CD8-positive, alpha-beta memory T cell (primary cell): ENCODE results near the gene TNRC6C. TPM values are rescaled to one million over a fixed set of nuclear protein-coding genes. Genes with fewer than 3 reads are reported as not detected.

Experiments used
- CTCF ChIA-PET: fragments of 350-600 bp; sonication (Branson Sonifier 250); formaldehyde crosslinking; loops from one replicate; lab custom pipeline; 2021; ENCODE audit warnings: antibody characterized with exemption; lab: Charles Lee
- POLR2A ChIA-PET: fragments of 350-600 bp; sonication (Branson Sonifier 250); formaldehyde crosslinking; loops from one replicate; lab custom pipeline; 2021; ENCODE audit warnings: antibody characterized with exemption; lab: Charles Lee
- DNase-seq, 5 donors: peaks; one replicate each; pipeline versions ENCODE4 v3.0.0 to v3.0.0-alpha.2; 2020 to 2022; ENCODE audit warnings: mixed read lengths in 1 of 5
- H3K27ac ChIP-seq: one replicate; pipeline ENCODE4 v1.7.0; 2013; ENCODE audit warnings: low read depth, mild to moderate bottlenecking, low read length, moderate library complexity
- H3K27me3 ChIP-seq: 2 replicates; pipeline ENCODE4 v1.7.0; 2013; ENCODE audit warnings: low read length, mild to moderate bottlenecking; ENCODE audit not compliant: insufficient read depth, poor library complexity, severe bottlenecking
- H3K36me3 ChIP-seq: 2 replicates; pipeline ENCODE4 v1.7.0; 2013; ENCODE audit warnings: mild to moderate bottlenecking, low read length, moderate library complexity; ENCODE audit not compliant: insufficient read depth
- H3K4me1 ChIP-seq: 2 replicates; pipeline ENCODE4 v1.7.0; 2013; ENCODE audit warnings: mild to moderate bottlenecking, low read length, moderate library complexity; ENCODE audit not compliant: insufficient read depth
- H3K4me3 ChIP-seq: 2 replicates; pipeline ENCODE4 v1.7.0; 2013; ENCODE audit warnings: mild to moderate bottlenecking, low read length
- H3K9me3 ChIP-seq: 2 replicates; pipeline ENCODE4 v1.7.0; 2013; ENCODE audit warnings: mild to moderate bottlenecking, low read length
- H3K27ac Mint-ChIP-seq, 8 donors: one replicate each; pipeline ENCODE4 v1.8.0; 2020 to 2021; ENCODE audit warnings: mixed read lengths in 8 of 8, mild to moderate bottlenecking in 6 of 8, inconsistent platforms in 3 of 8, moderate library complexity in 3 of 8
- H3K27me3 Mint-ChIP-seq, 2 donors: one replicate each; pipeline ENCODE4 v1.8.0; 2020 to 2021; ENCODE audit warnings: mixed read lengths in 2 of 2, mild to moderate bottlenecking in 1 of 2, moderate library complexity in 1 of 2
- H3K36me3 Mint-ChIP-seq, 3 donors: one replicate each; pipeline ENCODE4 v1.8.0; 2020 to 2021; ENCODE audit warnings: mixed read lengths in 3 of 3, inconsistent platforms in 1 of 3, mild to moderate bottlenecking in 1 of 3
- H3K4me1 Mint-ChIP-seq, 3 donors: one replicate each; pipeline ENCODE4 v1.8.0; 2020 to 2021; ENCODE audit warnings: mixed read lengths in 3 of 3, inconsistent platforms in 1 of 3, mild to moderate bottlenecking in 1 of 3
- H3K4me3 Mint-ChIP-seq, 7 donors: one replicate each; pipeline ENCODE4 v1.8.0; 2020 to 2021; ENCODE audit warnings: mixed read lengths in 7 of 7, mild to moderate bottlenecking in 6 of 7, moderate library complexity in 4 of 7, inconsistent platforms in 2 of 7
- H3K9me3 Mint-ChIP-seq, 5 donors: one replicate each; pipeline ENCODE4 v1.8.0; 2020 to 2022; ENCODE audit warnings: mixed read lengths in 5 of 5, mild to moderate bottlenecking in 3 of 5, moderate library complexity in 2 of 5, inconsistent platforms in 1 of 5
- polyA plus RNA-seq: library from polyadenylated mRNA; unstranded; fragments of 300-500 nt; fragmentation: Illumina TruSeq; gene quantifications from one replicate; pipeline ENCODE4 v1.2.3, GENCODE V29; 2021
- total RNA-seq, 2 experiments: library from RNA; stranded (reverse); gene quantifications; one replicate each; pipeline ENCODE4 v1.2.3, GENCODE V29; 2021

Gene TNRC6C
- total RNA-seq (10 to 100 TPM; 25.9 to 28.1 TPM), polyA plus RNA-seq (7.4 TPM)

- Histone ChIP-seq H3K4me1 (peaks cover 38% of the 10 kb centered on the region), H3K9me3 (no peaks in the 10 kb centered on the region), H3K36me3 (no peaks in the 10 kb centered on the region), H3K27ac (peak within 1 kb of the TSS; percentile 58), H3K27me3 (no peaks in the 10 kb centered on the region), H3K4me3 (peak within 1 kb of the TSS; percentile 83)
- POLR2A ChIA-PET: interaction anchor here (0.6 to 3.5 kb wide), 56 partner anchors 10 to 1457 kb away, joined by 3 to 68 read pairs (median 4); partner anchors contain the start of genes RHBDF2 and SEC14L1
- DNase-seq: peak; percentile 99 to 100 (median 100)
- peaks cover 39 to 48% (median 45%) of the 10 kb centered on the region in 3 donors for H3K4me1 Mint-ChIP-seq
- peaks cover 0 to 6% of the 10 kb centered on the region in 2 donors for H3K27me3 Mint-ChIP-seq
- CTCF ChIA-PET: interaction anchor here (0.6 to 2.5 kb wide), 14 partner anchors 12 to 312 kb away, joined by 3 to 15 read pairs (median 3); no protein-coding TSS in a partner anchor
- H3K27ac Mint-ChIP-seq: peak within 1 kb of the TSS; percentile 92 to 97 (median 96)
- H3K4me3 Mint-ChIP-seq: peak within 1 kb of the TSS; percentile 93 to 98 (median 97)
- peaks cover 0 to 22% (median 0%) of the 10 kb centered on the region in 3 donors for H3K36me3 Mint-ChIP-seq
- no peaks in the 10 kb centered on the region for H3K9me3 Mint-ChIP-seq
Observed at GRCh38 chr17:77957857-77958715, at the start of gene TNRC6C. TNRC6C (plus strand) TSS chr17:77958703; CDS start chr17:78004207, 45,504 bp downstream.

- no peak overlapping the region for H3K4me3 ChIP-seq
- H3K27me3 Mint-ChIP-seq: peaks cover 11 to 12% of the 10 kb centered on the region in 2 donors
- no peaks in the 10 kb centered on the region for H3K4me1 ChIP-seq
- H3K27ac ChIP-seq: no peak overlapping the region
- no peaks in the 10 kb centered on the region for H3K36me3 ChIP-seq
- peak overlapping the region in 1 of 8 donors; percentile 35 for H3K27ac Mint-ChIP-seq
- no peaks in the 10 kb centered on the region for H3K4me1 Mint-ChIP-seq
- H3K36me3 Mint-ChIP-seq: peaks cover 0 to 14% (median 0%) of the 10 kb centered on the region in 3 donors
- DNase-seq: peak in 1 of 5 donors; percentile 27
- H3K4me3 Mint-ChIP-seq: no peak overlapping the region
- ChIA-PET CTCF (no interaction called here), POLR2A (no interaction called here)
- peaks cover 6% of the 10 kb centered on the region for H3K27me3 ChIP-seq
- no peaks in the 10 kb centered on the region for H3K9me3 Mint-ChIP-seq
- H3K9me3 ChIP-seq: no peaks in the 10 kb centered on the region
Observed at GRCh38 chr17:77909236-77909635, 49.3 kb upstream of the TNRC6C start.

- Histone ChIP-seq H3K4me3 (no peak overlapping the region), H3K27ac (no peak overlapping the region), H3K27me3 (peaks cover 10% of the 10 kb centered on the region), H3K36me3 (no peaks in the 10 kb centered on the region), H3K9me3 (no peaks in the 10 kb centered on the region), H3K4me1 (no peaks in the 10 kb centered on the region)
- CTCF ChIA-PET: no interaction called here
- Mint-ChIP-seq H3K27me3 (peaks cover 12 to 14% of the 10 kb centered on the region in 2 donors), H3K36me3 (peaks cover 0 to 14% (median 0%) of the 10 kb centered on the region in 3 donors), H3K27ac (no peak overlapping the region), H3K9me3 (no peaks in the 10 kb centered on the region), H3K4me3 (no peak overlapping the region), H3K4me1 (peaks cover 0 to 2% (median 0%) of the 10 kb centered on the region in 3 donors)
- POLR2A ChIA-PET: no interaction called here
- peak in 1 of 5 donors; percentile 19 for DNase-seq
Observed at GRCh38 chr17:77909816-77910215, 48.7 kb upstream of the TNRC6C start.

- no peak for DNase-seq
- Histone ChIP-seq H3K27ac (no peak overlapping the region), H3K4me3 (no peak overlapping the region), H3K36me3 (no peaks in the 10 kb centered on the region), H3K27me3 (peaks cover 5% of the 10 kb centered on the region), H3K4me1 (no peaks in the 10 kb centered on the region), H3K9me3 (no peaks in the 10 kb centered on the region)
- Mint-ChIP-seq H3K36me3 (peaks cover 0 to 14% (median 0%) of the 10 kb centered on the region in 3 donors), H3K27me3 (peaks cover 28 to 45% of the 10 kb centered on the region in 2 donors), H3K4me3 (no peak overlapping the region), H3K27ac (peak overlapping the region in 2 of 8 donors; percentile 6 to 64), H3K4me1 (peaks cover 0 to 14% (median 9%) of the 10 kb centered on the region in 3 donors), H3K9me3 (no peaks in the 10 kb centered on the region)
- CTCF ChIA-PET: interaction anchor here (0.5 kb wide), 1 partner anchor 90 kb away, joined by 3 read pairs; no protein-coding TSS in a partner anchor
- POLR2A ChIA-PET: no interaction called here
Observed at GRCh38 chr17:77914385-77915254, 43.9 kb upstream of the TNRC6C start.

GRCh38 chr17:77915594-77916021, 42.9 kb upstream of the TNRC6C start:
- H3K27ac Mint-ChIP-seq: peak overlapping the region in 1 of 8 donors; percentile 7
- H3K4me3 Mint-ChIP-seq: no peak overlapping the region
- Histone ChIP-seq H3K4me3 (no peak overlapping the region), H3K9me3 (no peaks in the 10 kb centered on the region), H3K27ac (no peak overlapping the region), H3K27me3 (peaks cover 5% of the 10 kb centered on the region), H3K4me1 (no peaks in the 10 kb centered on the region), H3K36me3 (no peaks in the 10 kb centered on the region)
- H3K9me3 Mint-ChIP-seq: no peaks in the 10 kb centered on the region
- DNase-seq: no peak
- H3K27me3 Mint-ChIP-seq: peaks cover 21 to 45% of the 10 kb centered on the region in 2 donors
- peaks cover 0 to 8% (median 0%) of the 10 kb centered on the region in 3 donors for H3K36me3 Mint-ChIP-seq
- H3K4me1 Mint-ChIP-seq: peaks cover 0 to 14% (median 9%) of the 10 kb centered on the region in 3 donors
- ChIA-PET CTCF (no interaction called here), POLR2A (interaction anchor here (0.6 kb wide), 1 partner anchor 67 kb away, joined by 3 read pairs; no protein-coding TSS in a partner anchor)

GRCh38 chr17:77916264-77916663, 42.2 kb upstream of the TNRC6C start:
- no peaks in the 10 kb centered on the region for H3K9me3 Mint-ChIP-seq
- Histone ChIP-seq H3K36me3 (no peaks in the 10 kb centered on the region), H3K27me3 (peaks cover 5% of the 10 kb centered on the region), H3K4me3 (no peak overlapping the region), H3K27ac (no peak overlapping the region), H3K9me3 (no peaks in the 10 kb centered on the region), H3K4me1 (no peaks in the 10 kb centered on the region)
- no peak for DNase-seq
- H3K36me3 Mint-ChIP-seq: peaks cover 0 to 5% (median 0%) of the 10 kb centered on the region in 3 donors
- POLR2A ChIA-PET: interaction anchor here (0.6 kb wide), 1 partner anchor 66 kb away, joined by 3 read pairs; no protein-coding TSS in a partner anchor
- peaks cover 21 to 45% of the 10 kb centered on the region in 2 donors for H3K27me3 Mint-ChIP-seq
- peaks cover 0 to 14% (median 9%) of the 10 kb centered on the region in 3 donors for H3K4me1 Mint-ChIP-seq
- CTCF ChIA-PET: interaction anchor here (0.7 kb wide), 1 partner anchor 57 kb away, joined by 3 read pairs; no protein-coding TSS in a partner anchor
- H3K4me3 Mint-ChIP-seq: peak overlapping the region in 1 of 7 donors; percentile 48
- H3K27ac Mint-ChIP-seq: no peak overlapping the region

GRCh38 chr17:77916703-77917481, 41.6 kb upstream of the TNRC6C start:
- Histone ChIP-seq H3K4me3 (no peak overlapping the region), H3K27me3 (peaks cover 5% of the 10 kb centered on the region), H3K4me1 (no peaks in the 10 kb centered on the region), H3K36me3 (no peaks in the 10 kb centered on the region), H3K27ac (no peak overlapping the region), H3K9me3 (no peaks in the 10 kb centered on the region)
- CTCF ChIA-PET: interaction anchor here (0.7 to 1.4 kb wide), 2 partner anchors 12 to 57 kb away, joined by 3 read pairs; no protein-coding TSS in a partner anchor
- POLR2A ChIA-PET: no interaction called here
- peak overlapping the region in 3 of 8 donors; percentile 34 to 73 (median 38) for H3K27ac Mint-ChIP-seq
- H3K27me3 Mint-ChIP-seq: peaks cover 21 to 43% of the 10 kb centered on the region in 2 donors
- H3K9me3 Mint-ChIP-seq: peaks cover 0 to 4% (median 0%) of the 10 kb centered on the region in 5 donors
- H3K36me3 Mint-ChIP-seq: peaks cover 0 to 5% (median 2%) of the 10 kb centered on the region in 3 donors
- peaks cover 0 to 14% (median 9%) of the 10 kb centered on the region in 3 donors for H3K4me1 Mint-ChIP-seq
- peak overlapping the region in 5 of 7 donors; percentile 5 to 48 (median 22) for H3K4me3 Mint-ChIP-seq
- no peak for DNase-seq
